ENCODE measurements around the gene NRG2. TPM values are rescaled to one million over a fixed set of nuclear protein-coding genes. Genes with fewer than 3 reads are reported as not detected.

The NRG2 gene
- total RNA-seq, 2 experiments from 2014 or later, result 0.11 TPM; not detected in 1

DNA sequence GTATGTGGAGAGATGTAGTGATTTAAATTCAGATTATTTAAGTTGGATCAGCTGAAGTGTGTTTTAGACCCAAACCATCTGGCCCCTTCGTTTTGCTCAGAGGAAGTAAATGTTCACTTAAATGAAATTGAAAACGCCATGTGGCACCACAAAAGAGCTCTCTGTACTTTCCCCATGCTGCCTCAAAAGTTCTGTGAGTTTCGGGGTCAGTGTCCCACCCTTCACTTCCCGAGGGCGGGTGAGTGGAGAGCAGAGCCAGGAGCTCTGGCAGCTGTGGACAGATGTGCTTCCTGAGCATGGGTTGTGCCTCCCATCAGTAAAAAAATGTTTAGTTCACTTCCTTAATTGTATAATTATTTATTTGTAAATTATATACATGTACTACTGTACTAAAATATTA, 199.1 kb downstream of the NRG2 start:
- intact Hi-C loops (cut with micrococcal nuclease), result loop anchor here (2.0 kb wide), 1 partner anchor 57 kb away; no protein-coding TSS in a partner anchor
- Mint-ChIP-seq H3K27me3 (peaks cover 12% of the 10 kb centered on the region), H3K9me3 (no peaks in the 10 kb centered on the region), H3K4me1 (ENCODE audit: low read depth) (peaks cover 14% of the 10 kb centered on the region), H3K36me3 (ENCODE audit: low read depth) (no peaks in the 10 kb centered on the region), H3K27ac (no peak overlapping the region), H3K4me3 (no peak overlapping the region)
- TF ChIP-seq, protein P1, sequence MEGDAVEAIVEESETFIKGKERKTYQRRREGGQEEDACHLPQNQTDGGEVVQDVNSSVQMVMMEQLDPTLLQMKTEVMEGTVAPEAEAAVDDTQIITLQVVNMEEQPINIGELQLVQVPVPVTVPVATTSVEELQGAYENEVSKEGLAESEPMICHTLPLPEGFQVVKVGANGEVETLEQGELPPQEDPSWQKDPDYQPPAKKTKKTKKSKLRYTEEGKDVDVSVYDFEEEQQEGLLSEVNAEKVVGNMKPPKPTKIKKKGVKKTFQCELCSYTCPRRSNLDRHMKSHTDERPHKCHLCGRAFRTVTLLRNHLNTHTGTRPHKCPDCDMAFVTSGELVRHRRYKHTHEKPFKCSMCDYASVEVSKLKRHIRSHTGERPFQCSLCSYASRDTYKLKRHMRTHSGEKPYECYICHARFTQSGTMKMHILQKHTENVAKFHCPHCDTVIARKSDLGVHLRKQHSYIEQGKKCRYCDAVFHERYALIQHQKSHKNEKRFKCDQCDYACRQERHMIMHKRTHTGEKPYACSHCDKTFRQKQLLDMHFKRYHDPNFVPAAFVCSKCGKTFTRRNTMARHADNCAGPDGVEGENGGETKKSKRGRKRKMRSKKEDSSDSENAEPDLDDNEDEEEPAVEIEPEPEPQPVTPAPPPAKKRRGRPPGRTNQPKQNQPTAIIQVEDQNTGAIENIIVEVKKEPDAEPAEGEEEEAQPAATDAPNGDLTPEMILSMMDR (IDR thresholded peaks at IDR 0.05), result no peak
- ChIA-PET POLR2A (interaction anchor here (1.0 kb wide), 1 partner anchor 57 kb away, joined by 4 read pairs; no protein-coding TSS in a partner anchor), CTCF (interaction anchor here (0.8 to 6.8 kb wide), 10 partner anchors 10 to 125 kb away, joined by 3 to 121 read pairs (median 7); partner anchors contain the start of gene PSD2)
- ATAC-seq (no peak), DNase-seq (no peak)

DNA sequence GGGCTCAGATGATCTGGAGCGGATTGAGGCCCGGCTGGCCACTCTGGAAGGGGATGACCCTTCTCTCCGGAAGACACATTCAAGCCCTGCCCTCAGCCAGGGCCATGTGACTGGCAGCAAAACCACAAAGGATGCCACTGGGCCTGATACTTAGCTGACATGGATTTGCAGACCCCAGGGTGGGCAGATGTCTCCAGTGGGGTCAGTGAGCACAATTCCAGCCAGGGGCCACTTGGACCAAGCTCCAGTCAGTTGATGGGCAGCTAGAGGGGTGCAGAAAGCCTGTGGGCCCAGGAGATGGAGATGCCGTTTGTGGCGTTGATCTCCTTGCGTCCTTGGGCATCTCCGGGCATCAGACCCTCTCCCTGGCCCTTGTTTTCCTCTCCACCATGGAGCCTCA, 200.8 kb downstream of the NRG2 start:
- intact Hi-C loops (cut with micrococcal nuclease), result no loop called here

DNA sequence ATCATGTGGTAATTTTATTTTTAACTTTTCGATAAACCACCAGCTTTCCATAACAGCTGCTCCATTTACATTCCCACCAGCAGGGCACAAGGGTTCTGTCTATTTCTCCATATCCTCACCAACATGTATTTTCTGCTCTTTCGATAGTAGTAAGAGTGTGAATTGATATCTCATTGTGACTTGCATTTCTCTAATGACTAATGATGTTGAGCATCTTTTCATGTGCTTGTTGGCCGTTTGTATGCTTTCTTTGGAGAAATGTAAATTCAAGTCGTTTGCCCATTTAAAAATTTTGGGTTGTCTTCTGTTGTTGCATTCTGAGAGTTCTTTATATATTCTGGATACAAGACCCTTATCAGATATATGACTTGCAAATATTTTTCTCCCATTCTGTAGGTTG, 201.6 kb downstream of the NRG2 start:
- no peak for DNase-seq
- Mint-ChIP-seq H3K9me3 (no peaks in the 10 kb centered on the region), H3K27ac (no peak overlapping the region), H3K4me3 (no peak overlapping the region), H3K4me1 (ENCODE audit: low read depth) (peaks cover 8% of the 10 kb centered on the region), H3K36me3 (ENCODE audit: low read depth) (no peaks in the 10 kb centered on the region), H3K27me3 (peaks cover 10% of the 10 kb centered on the region)
- ChIA-PET POLR2A (no interaction called here), CTCF (interaction anchor here (6.6 to 6.8 kb wide), 2 partner anchors 53 to 127 kb away, joined by 53 to 121 read pairs; no protein-coding TSS in a partner anchor)
- ATAC-seq, result no peak
- intact Hi-C loops (cut with micrococcal nuclease), result no loop called here
- TF ChIP-seq, protein P1 (IDR thresholded peaks at IDR 0.05), result no peak

More for the DNA sequence above, 200.8 kb downstream of the NRG2 start:
- Mint-ChIP-seq H3K36me3 (ENCODE audit: low read depth) (no peaks in the 10 kb centered on the region), H3K27me3 (peaks cover 12% of the 10 kb centered on the region), H3K4me3 (no peak overlapping the region), H3K4me1 (ENCODE audit: low read depth) (peaks cover 10% of the 10 kb centered on the region), H3K27ac (no peak overlapping the region), H3K9me3 (no peaks in the 10 kb centered on the region)
- ATAC-seq, result no peak
- CTCF ChIA-PET, result interaction anchor here (1.1 to 6.8 kb wide), 5 partner anchors 13 to 127 kb away, joined by 3 to 121 read pairs (median 19); no protein-coding TSS in a partner anchor
- POLR2A ChIA-PET, result no interaction called here
- no peak for DNase-seq
- TF ChIP-seq, protein P1 (IDR thresholded peaks at IDR 0.05), result no peak

DNA sequence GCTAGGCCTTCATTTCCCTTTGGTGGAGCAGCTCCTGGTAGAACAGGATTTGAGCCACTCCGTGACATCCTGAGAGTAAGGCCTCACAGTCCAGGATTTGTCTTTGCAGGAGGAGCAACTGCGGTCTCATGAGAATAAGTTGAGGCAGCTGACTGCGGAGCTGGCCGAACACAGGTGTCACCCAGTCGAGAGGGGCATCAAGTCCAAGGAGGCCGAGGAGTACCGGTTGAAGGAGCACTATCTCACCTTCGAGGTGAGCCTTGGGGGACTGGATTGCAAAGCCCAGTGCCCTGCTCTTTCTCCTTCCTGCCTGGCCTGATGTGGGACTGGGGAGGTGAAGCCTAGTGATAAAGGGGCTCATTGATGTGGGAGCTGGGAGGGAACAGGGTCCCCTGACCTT, 203.2 kb downstream of the NRG2 start:
- intact Hi-C loops (cut with micrococcal nuclease), result no loop called here
- POLR2A ChIA-PET, result no interaction called here
- TF ChIP-seq, protein P1 (IDR thresholded peaks at IDR 0.05), result no peak
- Mint-ChIP-seq H3K36me3 (ENCODE audit: low read depth) (no peaks in the 10 kb centered on the region), H3K9me3 (no peaks in the 10 kb centered on the region), H3K27me3 (peaks cover 4% of the 10 kb centered on the region), H3K4me3 (no peak overlapping the region), H3K27ac (no peak overlapping the region), H3K4me1 (ENCODE audit: low read depth) (peaks cover 8% of the 10 kb centered on the region)
- CTCF ChIA-PET, result interaction anchor here (1.2 to 1.5 kb wide), 2 partner anchors 53 to 129 kb away, joined by 5 to 6 read pairs; no protein-coding TSS in a partner anchor
- DNase-seq (no peak), ATAC-seq (no peak)

DNA sequence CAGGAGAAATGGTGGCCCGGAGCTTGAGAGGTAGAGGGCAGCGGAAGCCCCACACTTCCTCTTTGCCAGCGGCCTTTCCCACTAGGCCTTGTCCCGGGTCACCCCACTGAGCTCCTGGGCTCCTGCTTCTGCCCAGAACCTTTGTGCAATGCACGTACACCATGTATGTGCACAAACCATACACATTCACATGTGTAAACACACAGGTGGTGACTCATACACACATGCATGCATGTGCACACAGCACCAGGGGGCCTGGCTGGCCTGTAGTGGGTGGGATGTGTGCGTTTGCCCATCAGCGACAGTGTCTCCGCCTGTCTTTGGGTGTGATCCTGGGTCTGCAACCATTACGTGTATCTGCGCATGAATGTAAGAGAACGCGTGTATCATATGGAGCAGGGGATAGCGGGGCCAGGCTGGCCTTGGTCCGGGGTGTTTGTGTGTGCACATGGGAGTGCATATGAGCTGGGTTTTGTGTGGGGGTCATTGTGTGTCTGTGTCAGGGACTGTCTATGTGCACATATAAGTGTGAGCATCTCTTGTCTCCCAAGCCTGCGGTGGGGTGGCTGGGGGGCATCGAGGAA, 203.8 kb downstream of the NRG2 start:
- TF ChIP-seq, protein P1 (IDR thresholded peaks at IDR 0.05), result no peak
- Mint-ChIP-seq H3K27ac (no peak overlapping the region), H3K4me3 (no peak overlapping the region), H3K9me3 (no peaks in the 10 kb centered on the region), H3K36me3 (ENCODE audit: low read depth) (no peaks in the 10 kb centered on the region), H3K4me1 (ENCODE audit: low read depth) (peaks cover 5% of the 10 kb centered on the region), H3K27me3 (peaks cover 4% of the 10 kb centered on the region)
- no peak for DNase-seq
- intact Hi-C loops (cut with micrococcal nuclease), result no loop called here
- ChIA-PET POLR2A (no interaction called here), CTCF (interaction anchor here (1.2 to 1.5 kb wide), 2 partner anchors 52 to 130 kb away, joined by 5 to 6 read pairs; no protein-coding TSS in a partner anchor)
- no peak for ATAC-seq

Data from activated CD8-positive, alpha-beta T cell treated with anti-CD3 and anti-CD28 coated beads for 36 hours (primary cell).